GM21423 (cell line): ENCODE data around the gene HDAC7.
"Not testable (repeated sequence)": the region's sequence is repeated elsewhere in the genome, so short reads cannot be mapped to it uniquely, and the experiment has no call there.

ENCODE experiments used
- ATAC-seq: cut with Tn5 transposase; IDR thresholded peaks from one replicate; pipeline ENCODE4 v1.9.1; 2021; ENCODE audit warnings: mild to moderate bottlenecking, moderate library complexity; ENCODE audit not compliant: unreplicated experiment

The HDAC7 gene

DNA sequence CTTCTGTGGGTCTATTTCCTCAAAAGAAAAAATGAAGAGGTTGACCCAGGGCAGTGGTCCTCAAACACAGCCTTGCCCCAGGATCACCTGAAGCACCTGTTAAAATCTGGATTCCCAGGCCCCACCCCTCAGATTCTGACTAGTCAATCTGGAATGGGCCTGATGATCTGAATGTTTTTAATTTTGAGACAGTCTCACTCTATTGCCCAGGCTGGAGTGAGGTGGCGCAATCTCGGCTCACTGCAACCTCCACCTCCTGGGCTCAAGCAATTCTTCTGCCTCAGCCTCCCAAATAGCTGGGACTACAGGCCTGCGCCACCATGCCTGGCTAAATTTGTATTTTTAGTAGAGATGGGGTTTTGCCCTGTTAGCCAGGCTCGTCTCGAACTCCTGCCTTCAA, 4.3 kb downstream of the HDAC7 start:
- not testable (repeated sequence) for ATAC-seq

DNA sequence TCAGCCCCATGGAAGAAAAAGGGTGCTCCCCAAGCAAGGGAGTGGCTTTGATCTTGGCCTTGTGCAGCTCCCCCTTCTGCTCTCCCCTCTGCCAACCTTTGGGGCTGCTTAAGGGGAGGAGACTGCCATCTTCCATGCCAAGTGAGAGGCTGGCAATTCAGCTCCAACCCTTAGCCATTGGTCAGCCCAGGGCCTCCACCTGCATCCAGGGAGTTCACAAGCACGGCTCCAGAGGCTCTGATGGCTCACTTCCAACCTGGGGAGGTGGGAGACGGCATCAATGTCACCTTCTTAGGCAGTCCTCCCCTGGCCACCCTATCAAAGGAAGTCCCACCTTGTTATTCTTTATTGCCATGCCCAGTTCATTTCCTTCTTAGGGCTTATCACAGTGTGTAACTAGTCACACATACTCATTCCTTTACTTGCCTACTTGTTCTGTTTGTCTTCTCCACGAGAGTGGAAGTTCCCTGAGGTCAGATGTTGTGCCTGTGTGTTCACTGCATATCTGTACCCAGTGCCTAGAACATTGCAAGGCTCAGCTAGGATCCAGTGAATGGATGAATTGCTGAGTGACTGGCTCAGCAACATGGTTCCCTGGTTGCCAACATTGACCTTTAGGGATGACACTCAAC, 5.0 kb downstream of the HDAC7 start:
- ATAC-seq, result no peak

DNA sequence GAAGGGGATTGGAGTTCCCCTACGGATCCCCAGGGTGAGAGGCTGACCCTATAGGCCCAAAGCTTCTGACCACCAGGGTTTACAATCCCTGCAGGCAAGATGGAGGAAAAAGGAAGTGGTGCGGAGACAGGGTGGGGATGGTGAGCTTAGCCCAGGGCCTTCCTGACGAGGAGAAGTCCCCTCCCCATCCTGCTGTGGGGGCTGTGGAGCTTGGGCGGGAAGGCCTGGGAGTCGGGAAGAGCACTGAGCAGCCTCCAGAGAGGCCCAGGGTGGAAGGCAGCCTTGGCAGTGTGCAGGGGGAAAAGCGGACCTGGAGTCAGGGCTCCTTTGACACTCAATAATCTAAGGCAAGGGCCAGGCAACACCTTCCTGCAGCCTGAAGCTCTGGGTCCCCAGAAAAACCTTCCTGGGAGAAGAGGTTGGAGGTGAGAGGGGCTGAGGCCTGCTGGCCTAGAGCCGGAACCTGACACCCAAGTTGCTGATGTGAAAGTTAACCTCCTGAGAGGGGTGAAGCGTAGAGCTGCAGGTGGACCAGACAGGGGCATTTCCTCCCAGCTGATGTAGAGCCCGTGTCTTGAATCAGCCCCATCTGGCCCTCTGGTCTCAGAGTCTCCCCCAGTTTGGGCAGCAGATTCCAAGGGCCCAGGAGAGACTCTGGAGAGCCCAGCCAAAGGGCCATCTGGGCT, 6.0 kb downstream of the HDAC7 start:
- ATAC-seq, result peak; percentile 39

DNA sequence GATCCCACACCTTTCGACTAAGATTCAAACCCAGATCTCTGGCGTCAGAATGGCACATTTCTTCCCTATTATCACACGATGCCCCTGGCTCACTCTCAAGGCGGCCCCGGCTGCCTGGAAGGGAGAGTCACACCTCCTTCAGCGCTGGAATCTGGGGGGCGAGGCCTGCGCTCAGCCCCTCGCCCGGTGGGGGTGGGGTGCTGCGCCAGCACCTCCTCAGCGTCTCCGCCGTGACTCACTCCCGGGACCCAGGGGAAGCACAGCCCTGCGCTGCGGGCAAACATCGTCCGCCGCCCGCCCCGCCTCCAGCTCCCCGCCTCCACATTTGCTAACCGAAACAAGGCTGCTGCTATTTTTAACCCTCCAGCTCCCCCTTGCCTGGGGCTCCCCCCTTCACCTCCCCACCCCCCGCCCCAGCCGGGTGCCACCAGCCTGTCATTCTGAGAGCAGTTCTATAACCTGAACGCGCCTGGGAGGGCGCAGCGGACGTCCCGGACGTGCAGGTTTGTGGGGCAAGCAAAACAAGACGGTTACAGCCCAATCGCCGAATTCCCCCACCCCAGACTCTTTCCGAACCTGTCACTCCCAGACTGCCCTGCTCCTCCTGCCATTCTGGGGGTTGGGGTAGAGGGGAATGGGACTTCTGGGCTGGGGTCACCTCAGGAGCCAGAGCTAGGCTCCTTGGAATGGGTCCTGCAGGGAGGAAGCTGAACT, 6.7 kb downstream of the HDAC7 start:
- peak; percentile 69 for ATAC-seq

DNA sequence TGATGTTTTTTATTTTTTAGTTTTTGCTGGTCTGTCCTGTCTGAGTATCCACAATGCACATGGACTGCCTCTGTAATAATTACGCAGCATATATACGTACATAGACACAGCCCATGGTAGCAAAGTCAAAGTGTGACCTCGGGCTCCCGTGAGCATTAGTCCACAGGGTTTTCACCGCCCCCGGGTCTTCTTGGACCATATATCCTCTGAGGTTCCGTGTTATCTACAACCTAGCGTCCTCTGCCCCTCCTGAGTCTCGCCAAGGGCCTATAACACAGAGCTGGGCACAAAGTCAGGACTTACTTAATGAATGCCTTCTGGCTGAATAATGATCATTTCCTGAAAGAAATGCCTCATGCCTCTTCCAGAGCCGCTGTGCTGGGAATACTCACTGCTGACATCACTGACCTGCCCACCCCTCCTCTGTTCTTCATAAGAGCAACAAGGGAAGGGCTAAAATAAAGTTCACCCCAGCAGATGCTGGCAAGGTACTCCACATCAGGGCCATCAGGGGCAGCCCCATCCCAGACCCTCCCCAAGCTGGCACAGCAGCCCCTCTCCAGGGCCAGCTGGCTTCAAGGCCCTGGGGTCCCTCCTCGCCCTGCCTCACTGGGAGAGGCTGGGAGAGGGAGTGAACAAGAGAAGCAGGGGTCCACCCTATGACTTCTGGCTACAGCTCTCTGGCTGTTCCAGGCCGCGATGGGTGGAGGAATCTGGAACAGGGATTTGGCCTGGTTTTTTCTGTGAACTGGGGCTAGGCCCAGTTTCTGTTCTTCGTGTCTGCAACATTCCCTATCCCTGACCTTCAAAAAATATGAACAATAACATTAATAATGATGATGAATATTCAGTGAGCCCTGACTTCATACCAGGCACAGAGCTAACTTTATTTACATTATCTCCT, 7.9 kb downstream of the HDAC7 start:
- no peak for ATAC-seq

DNA sequence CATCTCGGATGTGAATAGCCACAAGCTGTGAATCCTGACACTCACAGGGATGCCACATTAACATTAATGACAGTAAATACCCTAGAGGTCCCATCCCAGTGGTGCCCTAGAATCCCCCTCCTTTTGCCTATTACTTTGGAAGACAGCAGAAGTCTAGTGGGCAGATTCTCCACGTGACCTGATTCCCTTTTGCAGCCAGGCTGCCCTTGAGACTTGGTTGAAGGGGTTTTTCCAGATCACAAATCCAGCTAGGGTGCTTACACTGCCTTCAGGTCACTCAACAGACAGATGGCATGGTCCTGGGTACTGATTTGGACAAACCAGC, 8.7 kb downstream of the HDAC7 start:
- no peak for ATAC-seq

DNA sequence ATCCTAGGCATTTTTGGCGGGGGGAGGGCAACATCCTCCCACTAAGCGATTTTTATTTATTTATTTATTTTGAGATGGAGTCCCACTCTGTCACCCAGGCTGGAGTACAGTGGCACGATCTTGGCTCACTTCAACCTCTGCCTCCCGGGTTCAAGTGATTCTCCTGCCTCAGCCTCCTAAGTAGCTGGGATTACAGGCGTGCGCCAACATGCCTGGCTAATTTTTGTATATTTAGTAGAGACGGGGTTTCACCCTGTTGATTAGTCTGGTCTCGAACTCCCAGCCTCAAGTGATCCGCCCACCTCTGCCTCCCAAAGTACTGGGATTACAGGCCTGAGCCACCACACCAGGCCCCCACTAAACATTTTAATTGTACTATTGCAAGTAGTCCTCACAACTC, 10.2 kb downstream of the HDAC7 start:
- ATAC-seq, result not testable (repeated sequence)

DNA sequence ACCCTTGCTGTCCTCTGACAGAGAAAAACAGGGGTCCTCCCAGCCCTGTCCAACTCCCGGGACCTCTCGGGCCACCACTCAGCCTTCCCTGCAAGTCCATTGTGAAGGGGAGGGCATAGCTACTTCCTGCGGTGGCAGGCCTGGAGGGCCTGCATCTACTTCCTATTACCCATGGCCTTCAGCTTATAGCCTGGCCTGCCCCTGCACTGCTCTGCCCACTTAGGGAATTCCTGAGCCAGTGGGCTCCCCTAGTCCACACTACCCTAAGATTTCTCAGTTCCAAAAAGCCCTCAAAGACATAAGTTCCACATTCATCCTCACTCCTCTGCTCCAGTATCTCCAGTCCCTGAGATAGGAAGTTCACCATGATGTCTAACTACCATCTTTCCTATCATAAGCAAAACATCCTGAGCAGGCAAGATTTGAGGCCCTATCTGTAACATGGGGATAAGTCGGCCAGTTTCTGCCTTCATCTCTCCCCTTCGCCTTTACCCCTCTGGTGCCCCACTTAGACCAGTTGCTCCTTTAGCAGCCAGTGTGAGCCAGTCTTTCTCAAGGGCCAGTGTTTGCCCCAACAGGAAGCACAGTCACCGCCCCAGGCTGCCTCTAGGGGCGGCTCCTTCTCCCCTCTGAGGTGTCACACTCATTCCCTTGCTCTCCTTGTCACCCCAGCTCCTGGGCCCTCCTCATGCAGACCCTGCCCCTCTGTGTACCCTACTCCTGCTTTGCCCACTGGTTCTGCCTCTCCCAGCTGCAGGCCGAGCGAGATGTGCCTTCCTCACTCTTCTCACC, 10.9 kb downstream of the HDAC7 start:
- ATAC-seq, result no peak

DNA sequence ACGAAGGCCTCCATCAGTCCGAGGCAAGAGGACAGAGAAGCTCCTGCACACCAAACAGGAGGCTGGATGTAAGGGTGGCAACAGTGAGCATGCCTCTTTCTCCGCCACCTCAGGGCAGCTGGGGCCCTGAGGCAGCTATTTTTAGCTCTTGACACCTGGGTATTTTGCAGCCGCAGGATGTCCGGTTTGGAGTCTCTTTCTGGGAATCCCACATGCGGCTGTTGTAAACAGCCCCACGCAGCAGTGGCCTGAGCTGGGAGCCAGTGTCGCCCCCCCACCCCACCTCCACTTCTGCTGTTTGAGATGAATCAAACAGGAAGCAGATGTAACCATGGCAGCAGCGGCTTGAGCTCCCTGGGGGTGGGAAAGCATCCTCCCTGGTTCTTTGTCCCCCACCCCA, 11.7 kb downstream of the HDAC7 start:
- ATAC-seq, result peak; percentile 35

DNA sequence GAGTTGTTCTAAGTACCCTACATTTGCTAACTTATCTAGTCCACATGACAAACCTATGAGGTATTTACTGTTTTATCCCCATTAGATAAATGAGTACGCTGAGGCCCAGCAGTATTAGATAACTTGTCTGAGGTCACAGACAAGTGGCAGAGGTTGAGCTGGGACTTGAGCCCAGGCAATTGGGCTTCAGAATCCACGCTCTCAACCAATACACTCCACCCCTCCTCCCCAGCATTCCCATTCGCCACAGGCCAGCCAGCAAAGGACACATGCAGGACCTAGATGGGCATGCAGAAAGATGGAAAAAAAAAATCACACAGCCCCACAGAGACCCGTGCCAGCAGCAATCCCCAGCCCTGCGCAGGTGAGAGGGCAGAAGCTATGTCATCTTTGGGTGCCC, 12.4 kb downstream of the HDAC7 start:
- no peak for ATAC-seq

DNA sequence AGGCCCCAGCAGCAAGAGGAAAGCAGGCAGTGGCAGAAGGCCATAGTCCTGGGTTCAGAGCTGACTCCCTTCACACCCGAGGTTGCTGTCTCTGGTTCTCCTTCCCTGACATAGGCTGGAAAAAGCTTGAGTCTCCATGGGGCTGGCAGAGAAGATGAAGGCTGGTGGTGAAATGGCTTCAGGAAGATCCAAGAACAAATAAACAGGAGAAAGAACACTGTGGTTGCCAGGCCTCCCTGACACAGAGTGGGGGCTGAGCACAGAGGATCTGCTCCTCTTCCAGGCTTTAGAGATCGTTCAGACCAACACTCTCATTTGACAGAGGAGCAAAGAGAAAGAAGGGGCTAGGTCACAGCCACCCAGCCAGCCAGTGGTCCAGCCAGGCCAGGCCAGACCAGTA, 14.3 kb downstream of the HDAC7 start:
- no peak for ATAC-seq

DNA sequence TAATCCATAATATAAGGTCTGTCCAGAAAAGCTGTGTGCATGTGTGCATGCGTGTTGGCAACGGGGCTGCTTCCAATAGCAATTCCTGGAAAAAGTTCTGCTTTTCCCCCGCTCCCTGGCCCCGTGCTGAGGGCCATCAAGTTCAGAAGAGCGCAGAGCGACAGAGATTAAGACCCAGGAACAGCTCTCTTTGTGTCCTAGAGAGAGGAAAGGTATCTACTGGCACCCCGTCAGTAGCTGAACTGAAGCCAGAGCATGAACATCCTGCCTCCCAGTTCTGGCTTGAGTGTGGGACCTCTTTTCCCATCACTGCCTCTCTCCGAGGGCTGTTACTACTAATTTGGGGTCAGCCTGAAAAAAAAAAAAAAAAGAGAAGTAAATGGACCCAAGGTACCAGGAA, 15.5 kb downstream of the HDAC7 start:
- ATAC-seq, result no peak

DNA sequence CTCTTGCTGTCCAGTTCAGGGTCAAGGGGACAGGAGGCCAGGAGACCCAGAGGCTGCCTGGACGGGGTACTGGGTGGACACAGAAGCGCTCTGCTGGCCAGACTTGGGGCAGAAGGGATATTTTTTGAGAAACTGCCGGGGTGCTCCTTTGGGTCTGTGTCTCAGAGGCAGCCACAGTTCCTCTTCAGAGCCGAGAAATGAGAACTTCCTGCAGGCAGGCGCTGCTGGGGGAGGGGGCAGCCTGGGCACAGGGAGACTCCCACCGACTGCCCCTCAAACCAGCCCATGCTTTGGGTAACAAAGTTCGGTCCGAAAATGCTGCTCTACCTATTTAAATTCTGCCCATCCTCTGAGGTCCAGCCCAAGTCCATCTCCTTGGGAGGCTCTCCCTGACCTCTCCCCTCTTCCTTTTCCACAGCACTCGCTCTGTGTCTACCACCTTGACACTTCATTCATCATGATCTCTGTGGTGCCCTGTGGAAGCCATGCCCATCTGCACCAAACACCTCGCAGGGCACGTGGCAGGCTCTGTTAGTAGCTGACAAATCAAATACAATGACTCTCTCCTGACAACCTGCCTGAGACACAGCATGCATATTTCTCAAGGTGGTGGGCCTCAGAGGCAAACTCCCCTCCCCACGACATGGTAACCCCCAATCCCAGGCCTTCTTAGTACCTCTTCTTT, 16.4 kb downstream of the HDAC7 start:
- ATAC-seq, result no peak

DNA sequence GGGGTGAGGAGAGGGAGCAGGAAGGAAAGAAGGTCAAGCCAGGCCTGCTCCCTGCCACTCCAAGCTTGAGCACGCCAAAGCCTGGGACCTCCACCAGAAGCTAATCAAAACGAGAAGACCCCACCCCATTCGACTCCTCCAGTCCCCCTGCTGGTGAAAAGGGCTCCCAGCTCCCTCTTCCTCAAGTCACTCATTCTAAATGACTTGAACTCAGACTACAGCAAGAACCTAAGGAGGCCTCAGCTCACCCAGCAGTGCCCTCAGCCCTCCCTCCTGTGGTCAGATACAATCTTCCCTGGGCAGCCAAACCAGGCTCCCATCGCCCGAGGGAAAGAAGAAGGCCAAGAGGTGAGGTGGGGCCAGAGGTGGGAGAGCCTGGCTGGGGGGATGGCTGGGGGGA, 17.4 kb downstream of the HDAC7 start:
- no peak for ATAC-seq

DNA sequence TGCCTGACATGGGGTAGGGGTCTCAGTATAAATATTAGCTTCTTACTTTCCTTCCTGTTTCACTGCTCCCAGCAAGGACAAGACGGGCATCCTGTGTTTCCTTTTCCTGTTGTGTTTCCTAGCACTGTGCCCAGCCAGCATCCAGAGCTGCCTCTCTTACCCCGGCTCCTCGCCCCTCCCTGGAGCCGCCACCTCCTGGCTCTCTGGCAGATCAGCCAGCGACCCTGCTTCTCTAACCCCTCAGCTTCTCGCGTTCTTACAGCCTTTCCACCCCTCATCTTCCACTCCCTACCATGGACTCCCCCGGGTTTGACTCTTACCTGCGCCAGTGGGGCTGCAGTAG, 17.8 kb downstream of the HDAC7 start:
- no peak for ATAC-seq

DNA sequence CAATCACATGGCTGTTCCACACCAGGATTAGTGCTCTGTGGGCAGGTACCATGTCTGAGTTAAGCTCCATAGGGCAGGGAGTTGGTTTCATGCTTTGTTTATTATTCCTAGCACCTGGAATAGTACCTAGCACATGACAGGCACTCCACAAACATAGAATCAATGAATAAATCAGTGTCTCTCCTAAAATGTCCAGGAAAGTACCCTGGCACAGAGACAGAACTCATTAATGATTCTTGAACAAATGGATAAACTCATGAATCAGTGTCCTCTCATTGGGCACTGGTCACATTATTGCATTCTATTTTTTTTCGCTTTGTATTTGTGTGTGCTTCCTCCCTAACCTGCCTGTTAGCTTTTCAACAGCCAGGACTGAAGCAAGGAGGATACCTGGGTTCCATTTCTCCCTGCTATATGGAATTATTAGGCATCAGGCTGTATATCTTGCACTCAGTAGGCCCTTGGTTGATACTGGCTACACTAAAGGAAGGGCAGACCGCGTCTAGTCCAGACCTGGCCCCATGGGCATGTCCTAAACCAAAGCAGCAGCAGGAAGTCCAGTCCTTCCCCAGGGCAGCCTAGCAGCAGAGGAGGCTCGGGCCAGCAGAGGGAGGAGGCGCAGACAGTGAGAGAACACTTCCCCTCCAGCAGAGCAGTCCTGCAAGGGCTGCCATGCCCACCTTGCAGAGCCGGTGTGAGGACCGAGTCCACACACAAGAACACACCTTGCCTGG, 18.4 kb downstream of the HDAC7 start:
- ATAC-seq, result no peak

DNA sequence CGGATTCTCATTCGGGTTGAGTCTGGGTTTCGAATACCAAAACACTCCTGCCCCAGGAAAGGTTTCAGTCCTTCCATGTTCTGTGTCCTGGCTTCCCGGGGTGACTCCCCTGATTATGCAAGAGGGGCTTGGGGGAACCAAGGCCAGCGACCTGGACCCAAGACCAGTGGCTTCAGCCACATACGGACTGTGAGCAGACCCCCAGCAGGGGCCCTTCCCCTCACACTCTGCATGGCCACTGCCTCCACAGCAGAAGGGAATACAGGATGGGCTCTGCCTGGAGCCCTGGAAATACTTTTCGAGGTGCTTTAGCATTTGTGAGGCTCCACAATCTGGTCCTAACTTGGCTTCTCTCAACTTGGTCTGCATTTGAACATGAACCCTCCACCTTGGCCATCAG, 19.1 kb downstream of the HDAC7 start:
- ATAC-seq, result no peak

DNA sequence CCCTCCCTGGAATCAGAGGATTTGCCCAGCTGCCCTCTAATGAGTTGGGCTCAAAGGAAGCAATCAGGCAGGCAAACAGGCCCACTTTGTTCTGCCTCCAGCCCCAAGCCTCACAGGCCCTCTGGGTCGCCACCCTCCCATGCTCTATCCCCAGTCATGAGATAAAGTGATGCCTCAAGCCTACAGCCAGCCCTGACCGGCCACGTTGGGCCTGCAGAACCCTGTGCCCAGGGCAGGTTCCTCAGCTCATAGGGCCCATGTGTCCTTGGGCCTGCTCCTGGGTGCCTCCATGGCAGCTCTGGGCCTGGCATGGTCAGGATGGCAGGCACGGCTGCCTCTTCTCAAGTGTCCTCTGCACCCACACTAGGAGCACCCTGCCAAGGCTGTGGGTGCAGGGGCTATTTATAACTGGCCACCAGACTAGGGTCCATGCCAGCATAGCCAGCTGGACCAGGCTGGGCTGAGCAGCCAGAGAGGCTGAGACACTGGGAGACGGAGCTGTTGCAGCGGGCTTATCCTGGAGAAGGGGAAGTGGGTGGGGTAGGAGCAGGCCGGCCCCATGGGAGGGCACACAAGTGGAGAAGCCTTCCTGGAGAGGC, 20.2 kb downstream of the HDAC7 start:
- ATAC-seq, result no peak

DNA sequence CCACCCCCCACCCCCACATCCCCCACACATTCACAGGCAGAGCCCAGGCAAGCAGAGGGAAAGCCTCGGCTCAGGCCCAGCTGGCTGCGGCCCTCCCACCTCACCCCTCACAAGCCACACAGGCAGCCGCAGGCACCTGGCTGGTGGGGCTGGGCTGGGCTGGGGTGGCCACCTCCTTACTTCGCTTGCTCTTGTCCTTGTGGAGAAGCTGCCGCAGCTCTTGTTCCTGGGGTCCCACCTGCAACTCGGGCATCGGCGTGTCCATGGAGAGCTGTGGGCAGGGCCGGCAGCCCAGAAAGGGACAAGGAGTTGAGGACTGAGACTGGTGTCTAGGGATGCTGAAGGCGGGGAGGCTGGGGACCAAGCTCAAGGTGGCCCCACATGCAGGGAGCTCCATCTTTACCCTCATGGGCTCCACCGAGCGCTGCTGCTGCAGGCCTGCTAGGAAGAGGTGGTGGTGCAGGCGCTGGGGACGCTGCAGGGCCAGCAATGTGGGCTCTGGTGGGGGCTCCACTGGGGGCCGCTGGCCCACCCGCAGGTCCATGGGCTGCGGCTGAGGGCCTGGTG, 21.2 kb downstream of the HDAC7 start:
- no peak for ATAC-seq
